ENCODE measurements around the gene RPL35.

Gene RPL35

GRCh38 chr9:124852829-124853531 is 8.8 kb downstream of the RPL35 start, which contains the start of gene WDR38:
Gene WDR38, plus strand, starts transcription at chr9:124853460. Its CDS starts 72 bp downstream, at chr9:124853532.
- TF ChIP-seq GATA3 (IDR thresholded peaks at IDR 0.05; ENCODE audit: low read depth, low read length), result no peak
- no peak for TF ChIP-seq GATA2 (IDR thresholded peaks at IDR 0.05; ENCODE audit: low read depth, low read length)

- TF ChIP-seq GATA3 (IDR thresholded peaks at IDR 0.05; ENCODE audit: low read depth, low read length) (no peak), GATA2 (IDR thresholded peaks at IDR 0.05; ENCODE audit: low read depth, low read length) (no peak)
Measured at GRCh38 chr9:124852121-124852828, 9.5 kb downstream of the RPL35 start.

GRCh38 chr9:124849801-124850200 is 12.0 kb downstream of the RPL35 start:
- TF ChIP-seq GATA3 (IDR thresholded peaks at IDR 0.05; ENCODE audit: low read depth, low read length) (no peak), GATA2 (IDR thresholded peaks at IDR 0.05; ENCODE audit: low read depth, low read length) (no peak)

- TF ChIP-seq GATA2 (IDR thresholded peaks at IDR 0.05; ENCODE audit: low read depth, low read length) (no peak), GATA3 (IDR thresholded peaks at IDR 0.05; ENCODE audit: low read depth, low read length) (no peak)
Measured at GRCh38 chr9:124846969-124847368, 14.8 kb downstream of the RPL35 start.

- TF ChIP-seq GATA2 (IDR thresholded peaks at IDR 0.05; ENCODE audit: low read depth, low read length) (no peak), GATA3 (IDR thresholded peaks at IDR 0.05; ENCODE audit: low read depth, low read length) (no peak)
Measured at GRCh38 chr9:124844291-124844690, 17.5 kb downstream of the RPL35 start.

- TF ChIP-seq GATA2 (IDR thresholded peaks at IDR 0.05; ENCODE audit: low read depth, low read length) (no peak), GATA3 (IDR thresholded peaks at IDR 0.05; ENCODE audit: low read depth, low read length) (no peak)
Measured at GRCh38 chr9:124843456-124844034, 18.2 kb downstream of the RPL35 start.

GRCh38 chr9:124841075-124841821 is 20.5 kb downstream of the RPL35 start:
- no peak for TF ChIP-seq GATA2 (IDR thresholded peaks at IDR 0.05; ENCODE audit: low read depth, low read length)
- no peak for TF ChIP-seq GATA3 (IDR thresholded peaks at IDR 0.05; ENCODE audit: low read depth, low read length)

- no peak for TF ChIP-seq GATA2 (IDR thresholded peaks at IDR 0.05; ENCODE audit: low read depth, low read length)
- no peak for TF ChIP-seq GATA3 (IDR thresholded peaks at IDR 0.05; ENCODE audit: low read depth, low read length)
Measured at GRCh38 chr9:124840300-124840833, 21.4 kb downstream of the RPL35 start.

- no peak for TF ChIP-seq GATA3 (IDR thresholded peaks at IDR 0.05; ENCODE audit: low read depth, low read length)
- TF ChIP-seq GATA2 (IDR thresholded peaks at IDR 0.05; ENCODE audit: low read depth, low read length), result no peak
Measured at GRCh38 chr9:124839612-124840299, 22.0 kb downstream of the RPL35 start.

- TF ChIP-seq GATA3 (IDR thresholded peaks at IDR 0.05; ENCODE audit: low read depth, low read length), result no peak
- TF ChIP-seq GATA2 (IDR thresholded peaks at IDR 0.05; ENCODE audit: low read depth, low read length), result no peak
Measured at GRCh38 chr9:124835026-124835557, 26.7 kb downstream of the RPL35 start.

- no peak for TF ChIP-seq GATA3 (IDR thresholded peaks at IDR 0.05; ENCODE audit: low read depth, low read length)
- TF ChIP-seq GATA2 (IDR thresholded peaks at IDR 0.05; ENCODE audit: low read depth, low read length), result no peak
Measured at GRCh38 chr9:124834591-124834990, 27.2 kb downstream of the RPL35 start.

GRCh38 chr9:124831642-124832364 is 30.0 kb downstream of the RPL35 start:
- no peak for TF ChIP-seq GATA3 (IDR thresholded peaks at IDR 0.05; ENCODE audit: low read depth, low read length)
- TF ChIP-seq GATA2 (IDR thresholded peaks at IDR 0.05; ENCODE audit: low read depth, low read length), result no peak
